Mesenchymal stem cell (in vitro differentiated cells and primary cell): ENCODE data around the gene TSHZ1.
A peak's percentile ranks its signal among the peaks of the same experiment; 100 is the strongest.

Source experiments
- DNase-seq: peaks from one replicate; pipeline ENCODE4 v3.0.0-alpha.2; 2013
- H2AFZ ChIP-seq: one replicate; pipeline ENCODE4 v1.6.1; 2013; ENCODE audit warnings: low read depth, mild to moderate bottlenecking, control low read depth, inconsistent platforms, low read length, moderate library complexity
- H2AK5ac ChIP-seq: 2 replicates; pipeline ENCODE4 v1.6.1; 2013; ENCODE audit warnings: low read length, moderate library complexity, mild to moderate bottlenecking, inconsistent platforms; ENCODE audit not compliant: severe bottlenecking
- H2BK120ac ChIP-seq: one replicate; pipeline ENCODE4 v1.6.1; 2013; ENCODE audit warnings: low read depth, mild to moderate bottlenecking, inconsistent platforms, low read length, moderate library complexity
- H2BK12ac ChIP-seq, 2 experiments: one replicate each; pipeline ENCODE4 v1.6.1; 2013; ENCODE audit warnings: inconsistent platforms in 2 of 2, low read length in 2 of 2, mild to moderate bottlenecking in 2 of 2, moderate library complexity in 2 of 2, control low read depth in 1 of 2
- H2BK15ac ChIP-seq: one replicate; pipeline ENCODE4 v1.6.1; 2013; ENCODE audit warnings: mild to moderate bottlenecking, low read depth, inconsistent platforms; ENCODE audit not compliant: poor library complexity, severe bottlenecking
- H2BK5ac ChIP-seq: 2 replicates; pipeline ENCODE4 v1.6.1; 2013; ENCODE audit warnings: low read depth, mild to moderate bottlenecking, low read length, control low read depth, inconsistent platforms; ENCODE audit not compliant: poor library complexity, severe bottlenecking
- H3K14ac ChIP-seq, 2 experiments: one replicate each; pipeline ENCODE4 v1.6.1; 2013; ENCODE audit warnings: inconsistent platforms in 2 of 2, low read length in 2 of 2, control low read depth in 1 of 2, mild to moderate bottlenecking in 1 of 2, moderate library complexity in 1 of 2
- H3K18ac ChIP-seq, 2 experiments: one replicate each; pipeline ENCODE4 v1.6.1; 2013; ENCODE audit warnings: inconsistent platforms in 2 of 2, low read length in 2 of 2, control low read depth in 1 of 2, low read depth in 1 of 2, mild to moderate bottlenecking in 1 of 2
- H3K23ac ChIP-seq, 2 experiments: one replicate each; pipeline ENCODE4 v1.6.1; 2013; ENCODE audit warnings: inconsistent platforms in 2 of 2, low read length in 2 of 2, mild to moderate bottlenecking in 2 of 2, moderate library complexity in 2 of 2, control low read depth in 1 of 2
- H3K27ac ChIP-seq: 2 replicates; pipeline ENCODE4 v1.5.1; 2013; ENCODE audit warnings: mild to moderate bottlenecking, moderate library complexity, low read length, control low read depth, inconsistent platforms; ENCODE audit not compliant: poor library complexity, severe bottlenecking
- H3K27me3 ChIP-seq, 2 experiments: 2 replicates each; pipeline versions ENCODE4 v1.6.1 to v1.7.0; 2013; ENCODE audit warnings: low read length in 2 of 2, mild to moderate bottlenecking in 2 of 2, moderate library complexity in 2 of 2, control low read depth in 1 of 2, inconsistent platforms in 1 of 2; ENCODE audit not compliant: control insufficient read depth in 1 of 2, insufficient read depth in 1 of 2
- H3K36me3 ChIP-seq, 2 experiments: 2 replicates each; pipeline versions ENCODE4 v1.6.1 to v1.7.0; 2013; ENCODE audit warnings: low read length in 2 of 2, control low read depth in 1 of 2, inconsistent platforms in 1 of 2, low read depth in 1 of 2, mild to moderate bottlenecking in 1 of 2; ENCODE audit not compliant: insufficient read depth in 2 of 2, control insufficient read depth in 1 of 2
- H3K4ac ChIP-seq, 2 experiments: one replicate each; pipeline ENCODE4 v1.6.1; 2013; ENCODE audit warnings: inconsistent platforms in 2 of 2, low read length in 2 of 2, mild to moderate bottlenecking in 2 of 2, moderate library complexity in 2 of 2, control low read depth in 1 of 2, low read depth in 1 of 2
- H3K4me1 ChIP-seq: 2 replicates; pipeline ENCODE4 v1.6.1; 2013; ENCODE audit warnings: low read depth, low read length, control low read depth; ENCODE audit not compliant: control insufficient read depth, insufficient read depth
- H3K4me2 ChIP-seq: 2 replicates; pipeline ENCODE4 v1.6.1; 2013; ENCODE audit warnings: low read length, mild to moderate bottlenecking, inconsistent platforms; ENCODE audit not compliant: poor library complexity, severe bottlenecking
- H3K4me3 ChIP-seq, 2 experiments: 2 replicates each; pipeline versions ENCODE4 v1.5.1 to v1.7.0; 2013; ENCODE audit warnings: low read length in 2 of 2, mild to moderate bottlenecking in 2 of 2, control low read depth in 1 of 2, low read depth in 1 of 2; ENCODE audit not compliant: insufficient read depth in 1 of 2
- H3K79me1 ChIP-seq: replicated peaks from 2 replicates; pipeline ENCODE4 v1.6.1; 2013; ENCODE audit warnings: mild to moderate bottlenecking, control low read depth, low read length, inconsistent platforms; ENCODE audit not compliant: poor library complexity, severe bottlenecking
- H3K9ac ChIP-seq: 2 replicates; pipeline ENCODE4 v1.7.0; 2013; ENCODE audit warnings: mild to moderate bottlenecking, low read length, moderate library complexity
- H3K9me3 ChIP-seq: 2 replicates; pipeline ENCODE4 v1.7.0; 2013; ENCODE audit warnings: mild to moderate bottlenecking, low read length; ENCODE audit not compliant: control insufficient read depth
- H4K8ac ChIP-seq: one replicate; pipeline ENCODE4 v1.6.1; 2013; ENCODE audit warnings: inconsistent platforms, mild to moderate bottlenecking, low read length, moderate library complexity
- H4K91ac ChIP-seq: one replicate; pipeline ENCODE4 v1.6.1; 2013; ENCODE audit warnings: mild to moderate bottlenecking, low read length, inconsistent platforms
- WGBS: methylation state at CpG from one replicate; pipeline ENCODE4 v1.1.7; 2013; ENCODE audit warnings: mixed read lengths; 5-methylcytosine and 5-hydroxymethylcytosine counted together

The TSHZ1 gene

GRCh38 chr18:75214766-75215510, 4.3 kb downstream of the TSHZ1 start:
- H2AFZ ChIP-seq: no peak overlapping the region
- H3K4me1 ChIP-seq: peaks cover 3% of the 10 kb centered on the region
- no peak overlapping the region for H3K27ac ChIP-seq
- no peak overlapping the region for H3K18ac ChIP-seq
- peak overlapping the region; percentile 88 for H4K8ac ChIP-seq
- H3K79me1 ChIP-seq: peaks cover 15% of the 10 kb centered on the region
- H3K23ac ChIP-seq: no peak overlapping the region
- no peak overlapping the region for H4K91ac ChIP-seq
- no peak overlapping the region for H2BK12ac ChIP-seq
- no peaks in the 10 kb centered on the region for H3K9me3 ChIP-seq
- H3K4me3 ChIP-seq: no peak overlapping the region
- H2BK120ac ChIP-seq: no peak overlapping the region
- H3K14ac ChIP-seq: no peak overlapping the region
- no peak overlapping the region for H2BK15ac ChIP-seq
- no peak overlapping the region for H3K4me2 ChIP-seq
- H3K9ac ChIP-seq: no peak overlapping the region
- H2AK5ac ChIP-seq: no peak overlapping the region
- H3K27me3 ChIP-seq: no peaks in the 10 kb centered on the region
- H3K36me3 ChIP-seq: no peaks in the 10 kb centered on the region
- H3K4ac ChIP-seq: no peak overlapping the region
- WGBS: 95% methylated on average over 12 of the region's 12 CpGs
- DNase-seq: no peak
- H2BK5ac ChIP-seq: no peak overlapping the region

- no peaks in the 10 kb centered on the region for H3K9me3 ChIP-seq
- H3K23ac ChIP-seq: no peak overlapping the region
- no peak overlapping the region for H3K4me2 ChIP-seq
- H2BK12ac ChIP-seq: no peak overlapping the region
- H3K27ac ChIP-seq: no peak overlapping the region
- no peak overlapping the region for H3K4ac ChIP-seq
- no peak overlapping the region for H4K91ac ChIP-seq
- peaks cover 15% of the 10 kb centered on the region for H3K79me1 ChIP-seq
- no peak overlapping the region for H2AK5ac ChIP-seq
- H3K27me3 ChIP-seq: no peaks in the 10 kb centered on the region
- H3K18ac ChIP-seq: no peak overlapping the region
- H3K36me3 ChIP-seq: no peaks in the 10 kb centered on the region
- 84% methylated on average over 3 of the region's 4 CpGs for WGBS
- H2BK120ac ChIP-seq: no peak overlapping the region
- no peak overlapping the region for H2AFZ ChIP-seq
- H2BK5ac ChIP-seq: no peak overlapping the region
- H3K4me1 ChIP-seq: peaks cover 3% of the 10 kb centered on the region
- H3K14ac ChIP-seq: no peak overlapping the region
- H3K4me3 ChIP-seq: no peak overlapping the region
- no peak overlapping the region for H2BK15ac ChIP-seq
- no peak overlapping the region for H3K9ac ChIP-seq
- no peak overlapping the region for H4K8ac ChIP-seq
- no peak for DNase-seq
These were observed 5.1 kb downstream of the TSHZ1 start for GRCh38 chr18:75215663-75216062.

- H2BK12ac ChIP-seq: no peak overlapping the region
- no peak overlapping the region for H4K8ac ChIP-seq
- no peak overlapping the region for H3K14ac ChIP-seq
- H2AFZ ChIP-seq: no peak overlapping the region
- H3K27me3 ChIP-seq: no peaks in the 10 kb centered on the region
- H2AK5ac ChIP-seq: no peak overlapping the region
- H3K79me1 ChIP-seq: peaks cover 18% of the 10 kb centered on the region
- H3K4me1 ChIP-seq: peaks cover 3% of the 10 kb centered on the region
- H3K18ac ChIP-seq: no peak overlapping the region
- 89% methylated on average over 5 of the region's 7 CpGs for WGBS
- no peak overlapping the region for H2BK5ac ChIP-seq
- no peak overlapping the region for H3K4me2 ChIP-seq
- H3K4me3 ChIP-seq: no peak overlapping the region
- no peak overlapping the region for H2BK120ac ChIP-seq
- H2BK15ac ChIP-seq: no peak overlapping the region
- DNase-seq: no peak
- no peak overlapping the region for H3K27ac ChIP-seq
- peak overlapping the region in 1 of 2 experiments; percentile 6 for H3K23ac ChIP-seq
- H4K91ac ChIP-seq: no peak overlapping the region
- H3K9ac ChIP-seq: no peak overlapping the region
- no peak overlapping the region for H3K4ac ChIP-seq
- H3K9me3 ChIP-seq: no peaks in the 10 kb centered on the region
- H3K36me3 ChIP-seq: no peaks in the 10 kb centered on the region
These were observed 5.8 kb downstream of the TSHZ1 start for GRCh38 chr18:75216212-75216910.

- Histone ChIP-seq H3K9ac (no peak overlapping the region), H2BK120ac (no peak overlapping the region), H2BK12ac (no peak overlapping the region), H3K4me3 (no peak overlapping the region), H3K4me1 (peaks cover 1% of the 10 kb centered on the region), H3K23ac (peak overlapping the region in 1 of 2 experiments; percentile 6), H2BK15ac (no peak overlapping the region), H4K91ac (no peak overlapping the region), H3K14ac (no peak overlapping the region), H2BK5ac (no peak overlapping the region), H2AK5ac (no peak overlapping the region), H4K8ac (no peak overlapping the region), H3K27me3 (no peaks in the 10 kb centered on the region), H2AFZ (no peak overlapping the region), H3K4ac (no peak overlapping the region), H3K36me3 (no peaks in the 10 kb centered on the region), H3K4me2 (no peak overlapping the region), H3K79me1 (peaks cover 18% of the 10 kb centered on the region), H3K27ac (no peak overlapping the region), H3K18ac (no peak overlapping the region), H3K9me3 (no peaks in the 10 kb centered on the region)
- WGBS: 97% methylated on average over 8 of the region's 10 CpGs
- no peak for DNase-seq
These were observed 6.5 kb downstream of the TSHZ1 start for GRCh38 chr18:75216911-75217689.
